Renal pelvis (tissue), 4 donors: ENCODE measurements around the gene ZNF865. TPM values are rescaled to one million over a fixed set of nuclear protein-coding genes. Genes with fewer than 3 reads are reported as not detected.

Experiments used
- DNase-seq: peaks from one replicate; pipeline ENCODE4 v3.0.0-alpha.2; 2013
- polyA plus RNA-seq, 3 donors: library from polyadenylated mRNA; unstranded; fragments of 120-200 nt; gene quantifications; one replicate each; pipeline ENCODE4 v1.2.1, GENCODE V29; 2013; ENCODE audit not compliant: insufficient read length in 3 of 3

Gene ZNF865
- polyA plus RNA-seq, 3 donors: 9.9 to 13.5 (median 11.6) TPM

GRCh38 chr19:55643003-55643886, 37.8 kb downstream of the ZNF865 start, which contains the start of gene ZNF581:
TSS of gene ZNF581 (plus strand) at chr19:55643649. CDS start at chr19:55644572, 923 bp downstream.
- peak; percentile 71 for DNase-seq

GRCh38 chr19:55643887-55644176, 38.4 kb downstream of the ZNF865 start:
- no peak for DNase-seq

GRCh38 chr19:55644191-55644833, 38.9 kb downstream of the ZNF865 start:
- no peak for DNase-seq

- DNase-seq: no peak
These were observed 39.5 kb downstream of the ZNF865 start for GRCh38 chr19:55644842-55645511.

GRCh38 chr19:55645512-55645881, 40.0 kb downstream of the ZNF865 start:
- DNase-seq: no peak

GRCh38 chr19:55646889-55647731, 41.7 kb downstream of the ZNF865 start:
- no peak for DNase-seq

- peak; percentile 77 for DNase-seq
These were observed 42.5 kb downstream of the ZNF865 start, which contains the start of gene CCDC106 for GRCh38 chr19:55647732-55648584. TSS of gene CCDC106 (plus strand) at chr19:55648212. CDS start at chr19:55649047, 835 bp downstream.

- DNase-seq: no peak
These were observed 43.3 kb downstream of the ZNF865 start for GRCh38 chr19:55648585-55649267.

- DNase-seq: no peak
These were observed 44.0 kb downstream of the ZNF865 start for GRCh38 chr19:55649268-55650125.

- no peak for DNase-seq
These were observed 44.7 kb downstream of the ZNF865 start for GRCh38 chr19:55650126-55650557.

- DNase-seq: no peak
These were observed 45.3 kb downstream of the ZNF865 start for GRCh38 chr19:55650602-55651230.

- no peak for DNase-seq
These were observed 45.8 kb downstream of the ZNF865 start for GRCh38 chr19:55651236-55651635.

GRCh38 chr19:55652311-55653128, 47.1 kb downstream of the ZNF865 start:
- DNase-seq: no peak

GRCh38 chr19:55653651-55654322, 48.3 kb downstream of the ZNF865 start:
- peak; percentile 99 for DNase-seq

- peak; percentile 100 for DNase-seq
These were observed 48.9 kb downstream of the ZNF865 start for GRCh38 chr19:55654323-55654867.

GRCh38 chr19:55654868-55655647, 49.6 kb downstream of the ZNF865 start, which contains the start of gene U2AF2:
TSS of gene U2AF2 (plus strand) at chr19:55655035. CDS start at chr19:55655105, 70 bp downstream.
- DNase-seq: peak; percentile 92
